Sigmoid colon (tissue), 7 donors: ENCODE data around the gene PAQR6. TPM values are rescaled to one million over a fixed set of nuclear protein-coding genes. Genes with fewer than 3 reads are reported as not detected.

Experiments
- DNase-seq: peaks from one replicate; pipeline ENCODE4 v3.0.0-alpha.2; 2019
- H3K27ac ChIP-seq, 4 donors: fragments of 200-600 bp; sonication (generic); one replicate each; pipeline ENCODE4 v1.5.1; 2016 to 2019; ENCODE audit warnings: mild to moderate bottlenecking in 1 of 4
- H3K27me3 ChIP-seq, 3 donors: fragments of 200-600 bp; sonication (generic); one replicate each; pipeline ENCODE4 v1.5.1; 2019; ENCODE audit warnings: mild to moderate bottlenecking in 1 of 3
- H3K36me3 ChIP-seq, 4 donors: fragments of 200-600 bp; sonication (generic); one replicate each; pipeline ENCODE4 v1.5.1; 2016 to 2019
- H3K4me1 ChIP-seq, 4 donors: fragments of 200-600 bp; sonication (generic); one replicate each; pipeline ENCODE4 v1.5.1; 2017 to 2019
- H3K4me3 ChIP-seq, 4 donors: fragments of 200-600 bp; sonication (generic); one replicate each; pipeline ENCODE4 v1.5.1; 2017 to 2019; ENCODE audit warnings: mild to moderate bottlenecking in 2 of 4, moderate library complexity in 1 of 4
- H3K9me3 ChIP-seq, 4 donors: fragments of 200-600 bp in 3 of 4; sonication (generic) in 3 of 4; one replicate each; pipeline versions ENCODE4 v1.5.1 to v1.6.1; 2013 to 2019
- EP300 ChIP-seq, 4 donors: sonication (generic); formaldehyde crosslinking; IDR thresholded peaks; one replicate each; pipeline ENCODE4 v1.6.1; 2017; ENCODE audit warnings: antibody characterized with exemption in 4 of 4
- POLR2A ChIP-seq, 2 donors: fragments of 450-650 bp; IDR thresholded peaks; one replicate each; pipeline ENCODE4 v1.6.1; 2016; ENCODE audit warnings: antibody characterized with exemption in 2 of 2, mild to moderate bottlenecking in 2 of 2, moderate library complexity in 2 of 2
- POLR2AphosphoS5 ChIP-seq, 4 donors: sonication (generic); formaldehyde crosslinking; IDR thresholded peaks; one replicate each; pipeline ENCODE4 v1.6.1; 2017; ENCODE audit warnings: antibody characterized with exemption in 4 of 4
- WGBS, 2 donors: extraction: QIAGEN DNeasy Blood & Tissue Kit; methylation state at CpG; one replicate each; pipeline ENCODE4 v1.1.7; 2013; 5-methylcytosine and 5-hydroxymethylcytosine counted together
- intact Hi-C: fragments of 100-400 bp; cut with DNase I; formaldehyde crosslinking; loops from one replicate; pipeline ENCODE4 v1.15.1; 2023
- polyA plus RNA-seq, 3 donors: library from polyadenylated mRNA; stranded (reverse); fragments of 200-250 nt; gene quantifications; one replicate each; pipeline ENCODE4 v1.2.3, GENCODE V29; 2013
- total RNA-seq, 4 donors: library from RNA; depleted of rRNA; stranded (reverse); fragments of >200 nt; gene quantifications; one replicate each; pipeline ENCODE4 v1.1.0, GENCODE V29; 2016
- TF ChIP-seq, protein P1 (sequence below), 4 experiments: fragments of 450-650 bp in 3 of 4; fragments of 200-600 bp in 1 of 4; IDR thresholded peaks; one replicate each; pipeline ENCODE4 v1.5.1; 2016 to 2019; ENCODE audit warnings: antibody characterized with exemption in 4 of 4, mild to moderate bottlenecking in 3 of 4, moderate library complexity in 2 of 4
- donor health status: healthy with polysubstance abuse.
- donor health status: Bipolar disorder and iron deficiency.
- donor health status: healthy.

PAQR6 gene
- total and polyA plus RNA-seq, 7 donors: 0.69 to 7.7 (median 3.4) TPM

GRCh38 chr1:156241311-156241811, 6.5 kb downstream of the PAQR6 start:
- peaks cover 11 to 26% (median 18%) of the 10 kb centered on the region in 3 donors for H3K27me3 ChIP-seq
- no peak overlapping the region for H3K27ac ChIP-seq
- TF ChIP-seq, protein P1, sequence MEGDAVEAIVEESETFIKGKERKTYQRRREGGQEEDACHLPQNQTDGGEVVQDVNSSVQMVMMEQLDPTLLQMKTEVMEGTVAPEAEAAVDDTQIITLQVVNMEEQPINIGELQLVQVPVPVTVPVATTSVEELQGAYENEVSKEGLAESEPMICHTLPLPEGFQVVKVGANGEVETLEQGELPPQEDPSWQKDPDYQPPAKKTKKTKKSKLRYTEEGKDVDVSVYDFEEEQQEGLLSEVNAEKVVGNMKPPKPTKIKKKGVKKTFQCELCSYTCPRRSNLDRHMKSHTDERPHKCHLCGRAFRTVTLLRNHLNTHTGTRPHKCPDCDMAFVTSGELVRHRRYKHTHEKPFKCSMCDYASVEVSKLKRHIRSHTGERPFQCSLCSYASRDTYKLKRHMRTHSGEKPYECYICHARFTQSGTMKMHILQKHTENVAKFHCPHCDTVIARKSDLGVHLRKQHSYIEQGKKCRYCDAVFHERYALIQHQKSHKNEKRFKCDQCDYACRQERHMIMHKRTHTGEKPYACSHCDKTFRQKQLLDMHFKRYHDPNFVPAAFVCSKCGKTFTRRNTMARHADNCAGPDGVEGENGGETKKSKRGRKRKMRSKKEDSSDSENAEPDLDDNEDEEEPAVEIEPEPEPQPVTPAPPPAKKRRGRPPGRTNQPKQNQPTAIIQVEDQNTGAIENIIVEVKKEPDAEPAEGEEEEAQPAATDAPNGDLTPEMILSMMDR (IDR thresholded peaks at IDR 0.05): no peak
- TF ChIP-seq EP300 (IDR thresholded peaks at IDR 0.05): no peak
- TF ChIP-seq POLR2AphosphoS5 (IDR thresholded peaks at IDR 0.05): no peak
- no peak for TF ChIP-seq POLR2A (IDR thresholded peaks at IDR 0.05)
- H3K36me3 ChIP-seq: peaks cover 20 to 52% (median 28%) of the 10 kb centered on the region in 4 donors
- peaks cover 0 to 13% (median 10%) of the 10 kb centered on the region in 4 donors for H3K4me1 ChIP-seq
- DNase-seq: no peak
- H3K9me3 ChIP-seq: no peaks in the 10 kb centered on the region
- 66 to 74% methylated on average over 15 of the region's 15 CpGs for WGBS, 2 donors
- intact Hi-C loops: no loop called here
- H3K4me3 ChIP-seq: no peak overlapping the region

- no peak overlapping the region for H3K27ac ChIP-seq
- no peak for DNase-seq
- H3K4me1 ChIP-seq: no peaks in the 10 kb centered on the region
- intact Hi-C loops: no loop called here
- H3K9me3 ChIP-seq: no peaks in the 10 kb centered on the region
- TF ChIP-seq EP300 (IDR thresholded peaks at IDR 0.05): no peak
- no peak for TF ChIP-seq POLR2AphosphoS5 (IDR thresholded peaks at IDR 0.05)
- TF ChIP-seq, protein P1 (IDR thresholded peaks at IDR 0.05): no peak
- TF ChIP-seq POLR2A (IDR thresholded peaks at IDR 0.05): no peak
- 96 to 97% methylated on average over 5 of the region's 5 CpGs for WGBS, 2 donors
- no peaks in the 10 kb centered on the region for H3K27me3 ChIP-seq
- H3K36me3 ChIP-seq: peaks cover 25 to 81% (median 44%) of the 10 kb centered on the region in 4 donors
- H3K4me3 ChIP-seq: no peak overlapping the region
These were observed 9.6 kb downstream of the PAQR6 start for GRCh38 chr1:156238248-156238647.

GRCh38 chr1:156236164-156236563, 11.7 kb downstream of the PAQR6 start:
- Histone ChIP-seq H3K9me3 (no peaks in the 10 kb centered on the region), H3K27me3 (no peaks in the 10 kb centered on the region), H3K4me3 (no peak overlapping the region), H3K36me3 (peaks cover 25 to 75% (median 46%) of the 10 kb centered on the region in 4 donors), H3K27ac (no peak overlapping the region), H3K4me1 (no peaks in the 10 kb centered on the region)
- intact Hi-C loops: no loop called here
- 95 to 97% methylated on average over 12 of the region's 12 CpGs for WGBS, 2 donors
- no peak for DNase-seq
- TF ChIP-seq, protein P1 (IDR thresholded peaks at IDR 0.05): no peak
- TF ChIP-seq POLR2A (IDR thresholded peaks at IDR 0.05) (no peak), POLR2AphosphoS5 (IDR thresholded peaks at IDR 0.05) (no peak), EP300 (IDR thresholded peaks at IDR 0.05) (no peak)

DNA sequence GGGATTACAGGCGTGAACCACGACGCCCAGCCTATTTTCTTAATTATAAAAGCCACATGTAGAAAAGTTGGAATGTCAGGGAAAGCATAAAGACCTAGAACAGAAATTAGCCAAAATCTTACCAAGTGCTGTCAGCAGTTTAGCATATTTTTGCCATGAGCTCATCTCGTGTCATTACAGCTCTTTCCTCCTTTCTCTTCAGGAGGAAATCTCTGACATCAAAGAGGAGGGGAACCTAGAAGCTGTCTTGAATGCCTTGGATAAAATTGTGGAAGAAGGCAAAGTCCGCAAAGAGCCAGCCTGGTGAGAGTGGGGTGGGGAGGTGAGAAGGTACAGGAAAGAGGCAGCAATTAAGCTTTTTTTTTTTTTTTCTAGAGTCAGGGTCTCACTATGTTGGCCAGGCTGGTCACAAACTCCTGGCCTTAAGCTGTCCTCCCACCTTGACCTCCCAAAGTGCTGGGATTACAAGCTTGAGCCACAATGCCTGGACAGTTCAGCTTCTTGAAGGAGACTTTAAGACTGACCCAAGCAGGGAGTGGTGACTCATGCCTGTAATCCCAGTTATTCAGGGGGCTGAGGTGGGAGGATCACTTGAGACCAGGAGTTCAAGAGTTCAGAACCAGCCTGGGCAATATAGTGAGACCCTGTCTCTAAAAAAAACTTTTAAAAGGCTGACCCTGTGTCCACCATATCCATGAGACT, 14.3 kb downstream of the PAQR6 start:
- Histone ChIP-seq H3K27me3 (no peaks in the 10 kb centered on the region), H3K27ac (no peak overlapping the region), H3K36me3 (peaks cover 16 to 54% (median 37%) of the 10 kb centered on the region in 4 donors), H3K4me3 (no peak overlapping the region), H3K9me3 (no peaks in the 10 kb centered on the region), H3K4me1 (peaks cover 0 to 17% (median 13%) of the 10 kb centered on the region in 4 donors)
- intact Hi-C loops: no loop called here
- no peak for DNase-seq
- no peak for TF ChIP-seq POLR2A (IDR thresholded peaks at IDR 0.05)
- TF ChIP-seq POLR2AphosphoS5 (IDR thresholded peaks at IDR 0.05): no peak
- TF ChIP-seq, protein P1 (IDR thresholded peaks at IDR 0.05): no peak
- TF ChIP-seq EP300 (IDR thresholded peaks at IDR 0.05): no peak
- 81 to 88% methylated on average over 5 of the region's 5 CpGs for WGBS, 2 donors
